GM23248 (cell line): Measurements from ENCODE around the gene SLF1.

Experiments used
- EZH2 ChIP-seq: fragments of 200-600 bp; sonication (generic); IDR thresholded peaks from 2 replicates; pipeline ENCODE4 v1.6.1; 2018; ENCODE audit warnings: antibody characterized with exemption, mild to moderate bottlenecking; ENCODE audit not compliant: insufficient read depth, poor library complexity, severe bottlenecking
- EZH2phosphoT487 ChIP-seq: fragments of 200-600 bp; sonication (generic); IDR thresholded peaks from 2 replicates; pipeline ENCODE4 v1.6.1; 2018; ENCODE audit warnings: antibody characterized with exemption, moderate library complexity, mild to moderate bottlenecking, low read depth; ENCODE audit not compliant: insufficient read depth

GRCh38 chr5:94746731-94747124, 128.3 kb downstream of the SLF1 start:
- TF ChIP-seq EZH2: no peak
- TF ChIP-seq EZH2phosphoT487: no peak
